ENCODE data around the gene SNX1. TPM values are rescaled to one million over a fixed set of nuclear protein-coding genes. Genes with fewer than 3 reads are reported as not detected.
A peak's percentile ranks its signal among the peaks of the same experiment; 100 is the strongest.

Gene SNX1
- total RNA-seq, 1 donor from 2014 or later, result 138 TPM

GRCh38 chr15:64149893-64150578 lies 54.3 kb downstream of the SNX1 start:
- intact Hi-C loops (cut with micrococcal nuclease), result loop anchor here (5.0 to 10.0 kb wide), 3 partner anchors 318 to 685 kb away; partner anchors contain the start of gene HERC1
- Mint-ChIP-seq H3K27ac (peak overlapping the region; percentile 75), H3K9me3 (no peaks in the 10 kb centered on the region), H3K4me1 (peaks cover 53% of the 10 kb centered on the region), H3K27me3 (no peaks in the 10 kb centered on the region), H3K36me3 (ENCODE audit: low read depth) (peaks cover 18% of the 10 kb centered on the region), H3K4me3 (peak overlapping the region; percentile 86)
- ATAC-seq (ENCODE audit: low read depth) (no peak), DNase-seq (no peak)
- CTCF ChIA-PET, result interaction anchor here (0.6 to 1.4 kb wide), 3 partner anchors 13 to 482 kb away, joined by 3 to 5 read pairs (median 4); partner anchors contain the start of gene DAPK2
- TF ChIP-seq CTCF (IDR thresholded peaks at IDR 0.05), result no peak
- POLR2A ChIA-PET, result interaction anchor here (0.7 to 6.9 kb wide), 4 partner anchors 13 to 435 kb away, joined by 3 to 124 read pairs (median 42); partner anchors contain the start of genes CIAO2A, PPIB and SNX1

GRCh38 chr15:64151727-64152506 lies 56.1 kb downstream of the SNX1 start, which contains the start of gene SNX22:
SNX22 (plus strand) TSS chr15:64151731; CDS start chr15:64151776, 45 bp downstream.
- no peak for TF ChIP-seq CTCF (IDR thresholded peaks at IDR 0.05)
- peak within 1 kb of the TSS; percentile 86 for H3K4me3 Mint-ChIP-seq
- ChIA-PET CTCF (interaction anchor here (1.3 to 3.3 kb wide), 5 partner anchors 11 to 235 kb away, joined by 4 to 37 read pairs (median 21); partner anchors contain the start of genes CIAO2A, PPIB and TRIP4), POLR2A (interaction anchor here (0.5 to 6.9 kb wide), 10 partner anchors 9 to 551 kb away, joined by 3 to 124 read pairs (median 4); partner anchors contain the start of genes CIAO2A, PPIB and SNX1)
- peak; percentile 55 for DNase-seq
- ATAC-seq (ENCODE audit: low read depth), result peak; percentile 4
- H3K36me3 Mint-ChIP-seq (ENCODE audit: low read depth), result peaks cover 25% of the 10 kb centered on the region
- H3K27ac Mint-ChIP-seq, result peak within 1 kb of the TSS; percentile 91
- intact Hi-C loops (cut with micrococcal nuclease), result loop anchor here (1.0 to 10.0 kb wide), 6 partner anchors 141 to 1135 kb away; partner anchors contain the start of genes HERC1, PARP16 and USP3
- no peaks in the 10 kb centered on the region for H3K9me3 Mint-ChIP-seq
- H3K4me1 Mint-ChIP-seq, result peaks cover 57% of the 10 kb centered on the region
- no peaks in the 10 kb centered on the region for H3K27me3 Mint-ChIP-seq

GRCh38 chr15:64152507-64153387 lies 57.0 kb downstream of the SNX1 start:
- intact Hi-C loops (cut with micrococcal nuclease), result loop anchor here (1.0 to 10.0 kb wide), 13 partner anchors 8 to 1134 kb away; partner anchors contain the start of genes CIAO2A, HERC1, PARP16 and PPIB
- DNase-seq, result peak; percentile 51
- ATAC-seq (ENCODE audit: low read depth), result peak; percentile 20
- H3K9me3 Mint-ChIP-seq, result no peaks in the 10 kb centered on the region
- ChIA-PET CTCF (interaction anchor here (0.5 to 3.3 kb wide), 21 partner anchors 8 to 543 kb away, joined by 3 to 37 read pairs (median 5); partner anchors contain the start of genes CIAO2A, PPIB and TRIP4), POLR2A (interaction anchor here (0.7 to 6.9 kb wide), 16 partner anchors 9 to 602 kb away, joined by 3 to 124 read pairs (median 4); partner anchors contain the start of genes CIAO2A, PPIB and SNX1)
- H3K27ac Mint-ChIP-seq, result peak overlapping the region; percentile 91
- no peaks in the 10 kb centered on the region for H3K27me3 Mint-ChIP-seq
- peaks cover 61% of the 10 kb centered on the region for H3K4me1 Mint-ChIP-seq
- no peak for TF ChIP-seq CTCF (IDR thresholded peaks at IDR 0.05)
- H3K36me3 Mint-ChIP-seq (ENCODE audit: low read depth), result peaks cover 34% of the 10 kb centered on the region
- peak overlapping the region; percentile 86 for H3K4me3 Mint-ChIP-seq

- Mint-ChIP-seq H3K9me3 (no peaks in the 10 kb centered on the region), H3K4me3 (peak overlapping the region; percentile 86), H3K27ac (peak overlapping the region; percentile 91), H3K4me1 (peaks cover 69% of the 10 kb centered on the region), H3K27me3 (no peaks in the 10 kb centered on the region), H3K36me3 (ENCODE audit: low read depth) (peaks cover 44% of the 10 kb centered on the region)
- ChIA-PET POLR2A (interaction anchor here (0.6 to 6.9 kb wide), 17 partner anchors 9 to 603 kb away, joined by 3 to 124 read pairs (median 4); partner anchors contain the start of genes CIAO2A, PPIB and SNX1), CTCF (interaction anchor here (0.5 to 3.3 kb wide), 21 partner anchors 9 to 544 kb away, joined by 3 to 37 read pairs (median 5); partner anchors contain the start of genes CIAO2A, PPIB and TRIP4)
- intact Hi-C loops (cut with micrococcal nuclease), result loop anchor here (1.0 to 10.0 kb wide), 13 partner anchors 9 to 1133 kb away; partner anchors contain the start of genes CIAO2A, HERC1, PARP16 and PPIB
- DNase-seq (peak; percentile 92), ATAC-seq (ENCODE audit: low read depth) (peak; percentile 80)
- TF ChIP-seq CTCF (IDR thresholded peaks at IDR 0.05), result peak; percentile 61
These were observed 57.9 kb downstream of the SNX1 start for GRCh38 chr15:64153480-64154367.

Measured in activated B cell treated with CpG ODN at 0.5 μM for 24 hours (primary cell).